ENCODE measurements around the gene DYNC1LI1.
"Not testable (repeated sequence)": the region's sequence is repeated elsewhere in the genome, so short reads cannot be mapped to it uniquely, and the experiment has no call there.

Gene DYNC1LI1

DNA sequence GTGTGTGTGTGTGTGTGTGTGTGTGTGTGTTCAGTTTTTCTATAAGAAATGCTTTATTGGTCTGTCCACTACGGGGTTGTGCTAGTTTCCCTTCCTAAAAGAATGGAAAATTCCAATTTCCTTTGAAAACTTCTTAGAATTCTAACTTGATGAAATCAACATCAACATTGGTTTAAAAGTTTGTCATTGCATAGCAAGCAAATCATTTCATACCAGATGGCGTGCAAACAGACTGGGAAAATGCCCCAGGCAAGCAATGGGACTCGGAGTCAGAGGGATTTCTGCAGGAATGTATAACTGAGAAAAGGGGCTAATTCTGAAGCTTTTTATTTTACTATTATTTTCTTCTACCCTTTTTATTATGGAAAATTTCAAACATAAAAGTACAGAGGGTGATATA, 13.1 kb upstream of the DYNC1LI1 start:
- peak in 1 of 2 experiments; percentile 10 for DNase-seq (ENCODE audit: low read depth in 2 of 2)

DNA sequence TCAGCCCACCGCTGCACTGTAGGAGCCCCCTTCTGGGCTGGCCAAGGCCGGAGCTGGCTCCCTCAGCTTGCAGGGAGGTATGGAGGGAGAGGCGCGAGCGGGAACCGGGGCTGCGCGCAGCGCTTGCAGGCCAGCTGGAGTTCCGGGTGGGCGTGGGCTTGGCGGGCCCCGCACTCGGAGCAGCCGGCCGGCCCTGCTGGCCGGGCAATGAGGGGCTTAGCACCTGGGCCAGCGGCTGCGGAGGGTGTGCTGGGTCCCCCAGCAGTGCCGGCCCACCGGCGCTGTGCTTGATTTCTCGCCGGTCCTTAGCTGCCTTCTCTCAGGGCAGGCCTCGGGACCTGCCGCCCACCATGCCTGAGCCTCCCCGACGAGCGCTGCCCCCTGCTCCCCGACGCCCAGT, 8.0 kb upstream of the DYNC1LI1 start:
- not testable (repeated sequence) for DNase-seq (ENCODE audit: low read depth in 2 of 2)

DNA sequence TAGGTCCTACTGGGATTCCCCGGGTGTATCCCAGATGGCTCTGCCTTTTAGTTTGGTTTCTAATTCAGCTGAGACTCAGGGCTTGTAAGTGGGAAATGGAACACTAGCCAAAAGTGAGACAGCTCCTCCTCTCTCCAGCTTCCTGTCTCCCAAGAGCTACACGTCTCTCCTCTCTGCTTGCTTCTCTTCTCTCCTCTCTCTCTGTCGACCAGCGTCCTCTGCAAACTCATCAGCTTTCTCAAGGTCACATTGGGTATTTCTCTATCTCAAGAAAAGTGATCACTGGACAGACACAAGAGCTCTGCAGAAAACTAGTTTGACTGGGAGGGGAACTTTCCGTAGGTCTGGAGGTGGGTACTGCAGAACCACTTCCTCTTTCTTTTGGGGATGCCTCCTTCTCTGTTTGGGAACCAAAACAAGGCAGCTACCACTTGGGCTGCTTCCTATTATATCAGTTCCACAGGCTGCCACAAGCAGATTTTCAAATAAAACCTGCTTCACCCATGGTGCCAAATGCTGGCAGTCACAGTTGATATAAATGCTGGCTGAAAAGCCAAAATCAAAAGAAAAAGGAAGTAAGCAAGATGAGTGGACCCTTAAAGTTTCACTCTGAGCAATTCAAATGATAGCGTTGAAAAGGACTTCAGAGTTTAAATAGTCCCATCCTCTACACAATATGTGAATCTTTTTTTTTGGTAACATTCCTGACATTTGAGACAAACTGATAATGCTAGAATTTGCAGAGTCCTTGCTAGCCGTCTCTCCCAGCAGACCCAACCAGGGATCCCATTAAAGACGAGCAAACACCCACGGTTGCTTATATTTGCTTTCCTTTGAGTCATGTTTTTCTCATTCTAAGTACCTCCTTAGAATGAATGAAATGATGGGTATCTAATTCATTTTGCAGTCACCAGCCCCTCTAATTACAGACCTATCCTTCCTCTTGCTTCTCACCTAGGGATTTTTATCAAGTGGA, 7.2 kb upstream of the DYNC1LI1 start:
- DNase-seq (ENCODE audit: low read depth in 2 of 2) = peak in 1 of 2 experiments; percentile 17

DNA sequence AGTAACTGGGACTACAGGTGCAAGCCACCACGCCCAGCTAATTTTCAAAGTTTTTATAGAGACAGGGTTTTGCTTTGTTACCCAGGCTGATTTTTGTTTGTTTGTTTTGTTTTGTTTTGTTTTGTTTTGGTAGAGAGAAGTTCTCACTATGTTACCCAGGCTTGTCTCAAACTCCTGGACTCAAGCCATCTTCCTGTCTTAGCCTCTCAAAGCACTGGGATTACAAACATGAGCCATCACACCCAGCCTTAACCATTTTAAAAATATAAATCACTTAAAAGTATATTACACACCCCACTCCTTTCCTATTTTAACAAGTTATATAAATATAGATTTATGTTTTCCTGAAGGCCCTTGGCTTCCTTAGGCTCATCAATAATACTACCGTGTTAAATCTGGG, 6.5 kb upstream of the DYNC1LI1 start:
- DNase-seq (ENCODE audit: low read depth in 2 of 2) = no peak

DNA sequence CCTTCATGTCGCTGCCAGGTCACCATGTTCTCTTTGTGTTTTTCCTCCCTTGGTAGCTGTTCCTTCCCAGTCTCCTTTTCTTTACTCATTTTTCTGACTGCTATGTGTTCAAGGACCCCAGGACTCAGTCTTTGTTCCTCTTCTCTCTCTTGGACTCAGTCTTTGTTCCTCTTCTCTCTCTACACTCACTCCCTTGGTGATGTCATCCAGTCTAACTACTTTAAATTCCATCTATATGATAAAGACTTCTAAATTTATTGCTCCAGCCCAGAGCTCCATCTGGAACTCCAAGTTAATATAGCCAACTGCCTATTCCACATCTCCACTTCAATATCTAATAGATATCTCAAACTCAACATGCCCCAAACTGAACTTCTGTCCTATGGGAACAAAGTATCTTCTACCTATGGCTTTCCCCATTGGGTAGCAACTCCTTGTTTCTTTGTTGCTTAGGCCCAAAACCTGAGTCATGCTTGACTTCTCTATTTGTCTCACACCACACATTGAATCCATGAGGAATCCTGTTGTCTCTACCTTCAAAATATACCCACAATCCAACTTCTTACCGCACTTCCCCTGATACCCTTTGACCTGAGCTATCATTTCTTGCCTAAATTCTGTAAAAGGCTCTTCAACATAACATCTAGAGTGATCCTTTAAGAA, 4.9 kb upstream of the DYNC1LI1 start:
- peak; percentile 20 to 34 for DNase-seq (ENCODE audit: low read depth in 2 of 2)

GRCh38 chr3:32571192-32571485, 481 bp upstream of the DYNC1LI1 start:
- DNase-seq (ENCODE audit: low read depth in 2 of 2) = no peak

GRCh38 chr3:32569540-32570420, 878 bp downstream of the DYNC1LI1 start:
- peak in 1 of 2 experiments; percentile 14 for DNase-seq (ENCODE audit: low read depth in 2 of 2)

DNA sequence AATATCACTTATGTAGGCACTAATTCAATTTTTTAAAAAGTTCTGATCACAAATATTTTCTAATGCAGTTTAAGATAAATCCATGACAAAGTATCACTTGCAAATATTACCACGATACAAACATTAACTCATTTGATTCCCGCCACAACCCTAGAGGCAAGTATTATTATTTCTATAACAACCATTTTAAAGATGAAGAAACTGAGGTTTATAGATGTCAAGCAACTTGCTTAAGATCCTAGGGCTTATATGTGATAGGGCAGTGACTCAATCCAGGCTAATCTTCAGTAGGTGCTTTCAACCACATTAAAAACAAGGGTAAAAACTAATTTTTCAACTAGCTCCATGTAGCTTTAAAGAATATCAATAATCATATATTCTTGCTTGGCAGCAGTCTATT, 1.7 kb downstream of the DYNC1LI1 start:
- DNase-seq (ENCODE audit: low read depth in 2 of 2) = no peak

- no peak for DNase-seq (ENCODE audit: low read depth in 2 of 2)
Observed at GRCh38 chr3:32564195-32564594, 6.5 kb downstream of the DYNC1LI1 start.

DNA sequence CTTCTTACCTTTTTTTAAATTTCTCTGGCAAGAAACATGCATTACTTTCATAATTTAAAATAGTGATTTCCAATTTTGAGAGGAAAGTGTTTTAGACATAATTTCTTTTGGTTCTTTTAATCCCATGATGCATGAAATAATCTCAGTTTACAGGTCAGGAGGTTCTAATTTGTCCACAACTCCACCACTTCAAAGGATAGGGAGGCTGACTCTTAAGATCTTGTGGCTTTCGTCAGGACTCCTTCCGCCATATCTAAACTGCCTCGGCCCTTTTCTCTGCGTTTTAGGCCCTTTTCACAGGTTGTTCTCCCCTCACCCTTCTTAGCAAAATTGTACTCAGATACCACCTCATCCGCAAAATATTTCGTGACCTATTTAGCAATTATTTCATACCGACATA, 8.0 kb downstream of the DYNC1LI1 start:
- no peak for DNase-seq (ENCODE audit: low read depth in 2 of 2)

DNA sequence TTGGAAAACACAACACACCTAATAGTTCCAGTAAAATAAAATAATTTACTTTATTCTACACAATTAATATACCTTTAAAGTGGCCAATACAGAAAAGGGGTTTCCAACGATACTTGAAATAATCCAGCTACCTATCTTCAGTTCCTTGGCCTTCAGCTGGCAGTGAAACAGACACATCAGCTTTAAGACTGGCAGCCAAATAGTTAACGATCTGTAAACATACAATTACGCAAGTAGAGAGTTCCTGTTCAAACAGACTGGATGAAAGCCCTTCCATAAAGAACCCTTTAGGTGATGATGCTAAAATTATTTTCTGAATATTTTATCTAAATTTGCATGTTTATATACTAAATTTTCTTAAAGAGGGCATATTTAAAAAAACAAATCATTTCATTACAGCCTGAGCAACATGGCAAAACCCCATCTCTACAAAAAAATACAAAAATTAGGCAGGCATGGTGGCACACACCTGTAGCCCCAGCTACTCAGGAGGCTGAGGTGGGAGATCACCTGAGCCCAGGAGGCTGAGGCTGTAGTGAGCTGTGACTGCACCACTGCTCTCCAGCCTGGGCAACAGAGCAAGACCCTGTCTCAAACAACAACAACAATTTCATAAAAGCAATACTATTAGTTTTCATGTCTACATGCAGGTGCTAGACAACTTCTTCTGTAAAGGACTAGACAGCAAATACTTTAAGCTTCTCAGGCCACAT, 12.9 kb downstream of the DYNC1LI1 start:
- DNase-seq (ENCODE audit: low read depth in 2 of 2) = no peak

DNA sequence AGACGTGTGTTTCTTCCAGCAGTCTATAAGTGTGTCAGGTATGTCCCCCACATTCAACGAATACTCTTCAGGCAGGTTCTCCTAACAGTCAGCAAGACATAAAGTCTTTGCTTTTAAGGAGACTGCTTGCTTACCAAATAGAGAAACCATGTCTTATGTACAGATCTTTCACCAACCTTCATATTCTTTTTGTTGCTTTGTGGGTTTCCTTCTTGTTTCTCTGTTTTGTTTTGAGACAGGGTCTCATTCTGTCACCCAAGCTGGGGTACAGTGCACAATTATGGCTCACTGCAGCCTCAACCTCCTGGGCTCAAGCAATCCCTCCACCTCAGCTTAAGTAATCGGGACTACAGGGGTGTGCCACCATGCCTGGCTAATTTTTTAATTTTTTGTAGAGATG, 14.3 kb downstream of the DYNC1LI1 start:
- DNase-seq (ENCODE audit: low read depth in 2 of 2) = no peak

- no peak for DNase-seq (ENCODE audit: low read depth in 2 of 2)
Observed at GRCh38 chr3:32553973-32554372, 16.7 kb downstream of the DYNC1LI1 start.

DNA sequence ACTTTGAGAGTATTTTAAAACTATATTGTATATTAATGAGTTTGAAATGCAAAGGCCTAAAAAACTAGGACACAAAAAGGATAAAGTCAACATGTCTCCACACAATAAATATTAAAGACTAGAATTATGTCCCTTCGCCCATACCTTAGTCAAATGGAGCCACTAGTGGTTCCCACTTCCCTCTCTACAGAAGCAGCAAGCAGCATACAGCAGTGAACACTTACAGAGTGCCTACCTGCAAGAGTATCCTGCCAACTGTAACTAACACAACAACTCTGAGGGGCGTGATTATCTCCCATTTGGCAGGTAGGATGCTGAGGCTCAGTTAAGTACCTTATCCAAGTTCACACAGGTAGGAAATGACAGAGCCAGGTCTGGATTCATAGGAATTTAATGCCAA, 17.2 kb downstream of the DYNC1LI1 start:
- no peak for DNase-seq (ENCODE audit: low read depth in 2 of 2)

GRCh38 chr3:32552013-32552412, 18.6 kb downstream of the DYNC1LI1 start:
- DNase-seq (ENCODE audit: low read depth in 2 of 2) = no peak

DNA sequence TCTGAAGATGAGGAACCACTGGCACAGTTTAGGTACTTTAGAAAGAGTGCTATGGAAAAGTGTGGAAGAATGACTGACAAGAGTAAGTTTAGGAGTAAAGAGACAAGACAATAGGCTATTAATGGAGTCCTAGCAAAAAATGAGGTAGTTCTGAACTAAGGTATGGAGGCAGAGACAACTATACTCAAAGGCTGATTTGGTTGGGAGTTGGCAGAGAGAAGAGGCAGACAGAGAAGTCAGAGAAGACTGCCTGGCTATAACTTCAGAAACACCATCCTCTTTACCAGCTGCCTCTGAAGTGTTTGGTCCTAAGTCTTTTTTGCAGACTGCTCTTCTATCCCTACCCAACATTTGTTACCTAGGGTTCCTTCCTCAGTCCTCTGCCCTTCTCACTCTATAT, 19.2 kb downstream of the DYNC1LI1 start:
- no peak for DNase-seq (ENCODE audit: low read depth in 2 of 2)

DNA sequence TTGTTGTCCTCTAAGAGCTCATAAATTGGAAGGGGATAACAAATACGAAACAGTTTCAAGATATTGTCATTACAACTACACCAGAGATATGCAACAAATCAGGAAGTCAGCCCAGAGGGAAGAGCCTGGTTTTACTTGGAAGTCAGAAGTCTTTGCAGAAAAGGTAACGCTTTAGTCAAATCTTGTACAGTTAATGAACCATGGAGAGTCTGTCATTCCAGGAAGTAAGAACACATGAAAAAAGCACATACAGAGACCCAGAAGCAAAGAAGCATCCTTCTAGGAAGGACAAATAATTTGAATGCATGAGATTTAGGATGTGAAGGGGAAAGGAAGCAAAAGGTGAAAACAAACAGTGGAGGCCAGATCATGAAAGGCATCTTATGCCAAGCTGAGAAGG, 19.6 kb downstream of the DYNC1LI1 start:
- DNase-seq (ENCODE audit: low read depth in 2 of 2) = no peak

DNA sequence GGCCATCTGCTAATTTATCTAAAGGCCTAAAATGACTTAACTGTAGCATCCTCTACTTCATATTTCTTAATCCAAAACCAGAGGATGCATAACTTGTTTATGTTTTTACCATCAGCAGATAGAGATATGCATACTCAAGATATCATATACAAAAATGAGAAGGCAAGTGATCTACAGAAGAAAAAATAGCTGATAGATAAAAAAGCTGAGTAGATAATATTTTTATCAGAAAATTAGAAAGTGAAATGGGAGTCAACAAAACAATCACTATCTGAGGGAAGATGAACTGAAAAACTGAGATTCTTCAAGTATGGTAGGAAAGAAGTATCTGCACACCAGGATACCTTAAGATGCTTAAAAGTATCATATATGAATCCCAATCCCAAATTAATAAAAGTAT, 25.4 kb downstream of the DYNC1LI1 start:
- DNase-seq (ENCODE audit: low read depth in 2 of 2) = no peak

GRCh38 chr3:32544894-32545293, 25.8 kb downstream of the DYNC1LI1 start:
- no peak for DNase-seq (ENCODE audit: low read depth in 2 of 2)

DNA sequence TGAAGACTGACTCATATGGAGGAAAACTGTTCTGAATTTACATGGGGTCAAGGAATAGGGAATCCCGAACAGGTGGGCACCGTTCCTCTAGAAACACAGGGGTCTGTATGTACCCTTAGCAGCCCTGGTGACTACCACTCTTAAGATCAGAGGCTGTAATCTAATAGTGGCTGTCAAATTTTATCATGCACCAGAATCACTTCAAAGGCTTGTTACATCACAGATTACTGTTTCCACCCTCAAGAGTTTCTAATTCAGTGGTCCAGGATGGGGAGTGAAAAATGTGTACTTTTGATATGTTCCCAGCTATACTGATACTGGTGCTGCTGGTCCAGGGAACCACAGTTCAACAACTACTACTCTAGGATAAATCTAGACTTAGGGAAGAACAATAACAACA, 27.9 kb downstream of the DYNC1LI1 start:
- DNase-seq (ENCODE audit: low read depth in 2 of 2) = no peak

GRCh38 chr3:32540899-32541298, 29.8 kb downstream of the DYNC1LI1 start:
- DNase-seq (ENCODE audit: low read depth in 2 of 2) = no peak

DNA sequence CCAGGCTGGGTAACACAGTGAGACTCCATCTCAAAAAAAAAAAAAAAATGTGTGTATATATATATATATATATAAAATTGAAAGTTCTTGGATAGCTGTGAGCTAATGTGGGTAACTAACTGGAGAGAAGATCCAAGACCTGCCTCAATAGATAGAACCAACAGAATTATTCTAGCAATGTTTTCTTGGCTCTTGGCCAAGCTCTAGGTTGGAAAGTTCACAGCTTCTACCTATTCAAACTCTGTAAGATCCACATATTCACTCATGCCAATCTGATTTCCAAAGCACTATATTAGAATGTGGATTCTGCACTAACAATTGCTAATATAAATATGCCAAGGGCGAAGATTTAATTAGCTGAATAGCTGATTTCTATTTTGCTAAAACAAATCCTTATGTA, 38.2 kb downstream of the DYNC1LI1 start:
- DNase-seq (ENCODE audit: low read depth in 2 of 2) = no peak
